ENCODE results near the gene ADAM19. TPM values are rescaled to one million over a fixed set of nuclear protein-coding genes. Genes with fewer than 3 reads are reported as not detected.
A peak's percentile ranks its signal among the peaks of the same experiment; 100 is the strongest.

Gene ADAM19
- total and polyA plus RNA-seq, 2 donors from 2014 or later, result 0.88 to 9.2 TPM

DNA sequence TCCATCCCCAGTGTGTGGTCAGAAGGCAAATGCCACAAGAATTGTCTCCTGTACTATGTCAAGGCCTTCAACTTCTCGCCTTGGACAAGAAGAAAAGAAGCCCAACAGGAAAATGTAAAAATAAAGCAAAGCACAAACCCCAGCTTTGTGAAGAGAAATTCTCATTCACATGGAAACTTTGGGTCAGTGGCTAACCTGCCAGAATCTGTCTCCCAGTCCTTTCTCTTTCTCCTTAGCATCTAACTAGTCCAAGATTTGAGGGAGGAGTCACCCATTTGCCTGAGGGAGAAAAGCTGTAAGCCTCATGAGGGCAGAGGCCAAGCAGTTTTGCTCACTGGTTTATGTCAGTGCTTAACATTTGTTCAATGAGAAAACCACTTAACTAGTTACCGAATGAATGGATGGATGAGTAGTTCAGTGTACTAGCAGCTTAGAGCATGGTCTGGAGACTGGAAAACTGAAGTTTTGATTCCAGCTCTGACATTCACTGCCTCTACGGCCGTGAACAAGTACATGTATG lies 36.0 kb downstream of the ADAM19 start:
- no peak for TF ChIP-seq CTCF (IDR thresholded peaks at IDR 0.05; ENCODE audit: borderline replicate concordance, extremely low read depth, insufficient read depth)
- intact Hi-C loops (cut with DNase I), result no loop called here
- Histone ChIP-seq H3K27ac (ENCODE audit: low read depth in 2 of 2, low read length in 2 of 2) (peak overlapping the region in 1 of 2 donors; percentile 15), H3K4me3 (ENCODE audit: low read length in 3 of 3) (no peak overlapping the region), H3K9me3 (ENCODE audit: control insufficient read depth in 2 of 3, insufficient read depth in 1 of 3, low read length in 3 of 3) (no peaks in the 10 kb centered on the region), H3K4me1 (ENCODE audit: control insufficient read depth in 2 of 3, insufficient read depth in 2 of 3, low read depth in 1 of 3, low read length in 3 of 3) (peaks cover 5 to 16% (median 7%) of the 10 kb centered on the region in 3 donors), H3K9ac (ENCODE audit: low read length in 3 of 3) (no peak overlapping the region), H3K36me3 (ENCODE audit: control insufficient read depth in 2 of 3, insufficient read depth in 3 of 3, low read length in 3 of 3) (no peaks in the 10 kb centered on the region), H3K27me3 (ENCODE audit: control insufficient read depth, insufficient read depth, low read length) (no peaks in the 10 kb centered on the region)
- FAIRE-seq (no peak), DNase-seq (no peak)

DNA sequence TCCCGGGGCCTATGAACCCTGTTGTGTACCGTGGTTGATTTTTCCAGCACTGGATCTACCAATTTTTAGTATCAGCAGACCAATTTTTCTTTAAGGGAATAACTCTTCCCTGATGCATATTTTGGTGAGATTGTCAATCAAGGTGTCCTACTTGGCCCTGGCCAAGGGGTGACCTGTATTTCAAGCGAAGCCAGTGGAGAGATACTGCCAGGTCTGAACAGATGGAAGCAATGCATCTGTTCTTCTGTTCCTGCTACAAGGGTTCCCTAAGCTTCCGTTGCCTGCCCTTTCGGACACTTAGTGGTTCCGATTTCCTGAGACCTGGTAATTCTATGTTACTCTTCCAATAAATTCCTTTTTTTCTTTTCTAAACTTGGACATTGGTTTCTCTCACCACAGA lies 37.3 kb downstream of the ADAM19 start:
- H3K9ac ChIP-seq (ENCODE audit: low read length in 3 of 3), result no peak overlapping the region
- TF ChIP-seq CTCF (IDR thresholded peaks at IDR 0.05; ENCODE audit: borderline replicate concordance, extremely low read depth, insufficient read depth), result no peak
- no peak overlapping the region for H3K27ac ChIP-seq (ENCODE audit: low read depth in 2 of 2, low read length in 2 of 2)
- H3K27me3 ChIP-seq (ENCODE audit: control insufficient read depth, insufficient read depth, low read length), result no peaks in the 10 kb centered on the region
- intact Hi-C loops (cut with DNase I), result no loop called here
- H3K9me3 ChIP-seq (ENCODE audit: control insufficient read depth in 2 of 3, insufficient read depth in 1 of 3, low read length in 3 of 3), result no peaks in the 10 kb centered on the region
- H3K36me3 ChIP-seq (ENCODE audit: control insufficient read depth in 2 of 3, insufficient read depth in 3 of 3, low read length in 3 of 3), result no peaks in the 10 kb centered on the region
- no peak overlapping the region for H3K4me3 ChIP-seq (ENCODE audit: low read length in 3 of 3)
- peaks cover 5 to 10% (median 7%) of the 10 kb centered on the region in 3 donors for H3K4me1 ChIP-seq (ENCODE audit: control insufficient read depth in 2 of 3, insufficient read depth in 2 of 3, low read depth in 1 of 3, low read length in 3 of 3)
- FAIRE-seq (no peak), DNase-seq (no peak)

- H3K4me1 ChIP-seq (ENCODE audit: control insufficient read depth in 2 of 3, insufficient read depth in 2 of 3, low read depth in 1 of 3, low read length in 3 of 3), result no peaks in the 10 kb centered on the region
These were observed 40.3 kb downstream of the ADAM19 start for GRCh38 chr5:157535042-157535865.

More at GRCh38 chr5:157535042-157535865, 40.3 kb downstream of the ADAM19 start:
- no peaks in the 10 kb centered on the region for H3K36me3 ChIP-seq (ENCODE audit: control insufficient read depth in 2 of 3, insufficient read depth in 3 of 3, low read length in 3 of 3)
- H3K27ac ChIP-seq (ENCODE audit: low read depth in 2 of 2, low read length in 2 of 2), result peak overlapping the region in 1 of 2 donors; percentile 76
- intact Hi-C loops (cut with DNase I), result no loop called here
- no peaks in the 10 kb centered on the region for H3K9me3 ChIP-seq (ENCODE audit: control insufficient read depth in 2 of 3, insufficient read depth in 1 of 3, low read length in 3 of 3)
- DNase-seq, result peak in 2 of 5 donors; percentile 56 to 87
- no peaks in the 10 kb centered on the region for H3K27me3 ChIP-seq (ENCODE audit: control insufficient read depth, insufficient read depth, low read length)
- no peak for FAIRE-seq
- no peak overlapping the region for H3K9ac ChIP-seq (ENCODE audit: low read length in 3 of 3)
- TF ChIP-seq CTCF (IDR thresholded peaks at IDR 0.05; ENCODE audit: borderline replicate concordance, extremely low read depth, insufficient read depth), result no peak
- no peak overlapping the region for H3K4me3 ChIP-seq (ENCODE audit: low read length in 3 of 3)
